Cardiac muscle cell (in vitro differentiated cells and primary cell): ENCODE data around the gene COMMD10. TPM values are rescaled to one million over a fixed set of nuclear protein-coding genes. Genes with fewer than 3 reads are reported as not detected.

Source experiments
- DNase-seq, 2 donors: peaks; one replicate each; pipeline versions ENCODE4 v3.0.0 to v3.0.0-alpha.2; 2010 to 2017; ENCODE audit warnings: low read depth in 1 of 2, low spot score in 1 of 2
- H3K27ac ChIP-seq: fragments of 200-600 bp; sonication (generic); 2 replicates; pipeline ENCODE4 v1.5.1; 2016
- H3K27me3 ChIP-seq: fragments of 200-600 bp; sonication (generic); 2 replicates; pipeline ENCODE4 v1.6.0; 2016; ENCODE audit warnings: control low read depth
- H3K36me3 ChIP-seq: fragments of 200-600 bp; sonication (generic); 2 replicates; pipeline ENCODE4 v1.5.1; 2016; ENCODE audit warnings: control low read depth
- H3K4me1 ChIP-seq: fragments of 200-600 bp; sonication (generic); 2 replicates; pipeline ENCODE4 v1.8.1; 2017; ENCODE audit warnings: low read depth, mild to moderate bottlenecking, mixed run types
- H3K4me3 ChIP-seq: fragments of 200-600 bp; sonication (generic); 2 replicates; pipeline ENCODE4 v1.5.1; 2016; ENCODE audit warnings: mild to moderate bottlenecking
- H3K9me3 ChIP-seq: fragments of 200-600 bp; sonication (generic); 2 replicates; pipeline ENCODE4 v1.5.1; 2017; ENCODE audit warnings: low read depth, mild to moderate bottlenecking, control low read depth
- polyA plus RNA-seq: library from polyadenylated mRNA; unstranded; fragments of >200 nt; fragmentation: Nextera tagmentation; extraction: Ambion mirVana; gene quantifications from 2 replicates; pipeline ENCODE4 v1.2.1, GENCODE V29; 2016
- total RNA-seq: library from RNA; depleted of rRNA; stranded (reverse); fragments of >200 nt; gene quantifications from 2 replicates; pipeline ENCODE4 v1.2.3, GENCODE V29; 2016
- TF ChIP-seq, protein P1 (sequence below): IDR thresholded peaks from 2 replicates; pipeline ENCODE4 v1.5.1; 2012; ENCODE audit warnings: low read depth, mild to moderate bottlenecking, low read length

The COMMD10 gene
- total and polyA plus RNA-seq, 2 experiments from 2014 or later = 23.4 to 58.8 TPM

DNA sequence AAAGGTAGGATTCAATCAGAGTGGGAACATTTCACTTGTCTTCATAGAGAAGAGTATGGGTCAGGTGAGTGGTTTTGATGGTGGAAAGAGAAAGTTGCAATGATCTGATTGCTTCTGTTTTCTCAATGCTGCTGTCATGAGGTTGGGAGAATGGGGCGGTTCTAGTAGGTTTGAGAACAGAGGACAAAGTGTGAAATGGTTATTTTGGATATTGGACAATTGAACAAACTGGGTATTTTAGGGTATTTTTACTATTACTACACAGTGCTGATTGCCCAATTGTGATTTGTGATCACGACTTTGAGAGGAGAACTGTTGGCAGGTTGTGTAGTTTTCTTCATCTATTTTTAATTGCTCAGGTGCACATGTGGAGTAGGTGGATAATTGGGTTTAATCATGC is 60.2 kb downstream of the COMMD10 start:
- Histone ChIP-seq H3K4me1 (no peaks in the 10 kb centered on the region), H3K27ac (no peak overlapping the region), H3K36me3 (no peaks in the 10 kb centered on the region), H3K4me3 (no peak overlapping the region), H3K27me3 (no peaks in the 10 kb centered on the region), H3K9me3 (no peaks in the 10 kb centered on the region)
- TF ChIP-seq, protein P1, sequence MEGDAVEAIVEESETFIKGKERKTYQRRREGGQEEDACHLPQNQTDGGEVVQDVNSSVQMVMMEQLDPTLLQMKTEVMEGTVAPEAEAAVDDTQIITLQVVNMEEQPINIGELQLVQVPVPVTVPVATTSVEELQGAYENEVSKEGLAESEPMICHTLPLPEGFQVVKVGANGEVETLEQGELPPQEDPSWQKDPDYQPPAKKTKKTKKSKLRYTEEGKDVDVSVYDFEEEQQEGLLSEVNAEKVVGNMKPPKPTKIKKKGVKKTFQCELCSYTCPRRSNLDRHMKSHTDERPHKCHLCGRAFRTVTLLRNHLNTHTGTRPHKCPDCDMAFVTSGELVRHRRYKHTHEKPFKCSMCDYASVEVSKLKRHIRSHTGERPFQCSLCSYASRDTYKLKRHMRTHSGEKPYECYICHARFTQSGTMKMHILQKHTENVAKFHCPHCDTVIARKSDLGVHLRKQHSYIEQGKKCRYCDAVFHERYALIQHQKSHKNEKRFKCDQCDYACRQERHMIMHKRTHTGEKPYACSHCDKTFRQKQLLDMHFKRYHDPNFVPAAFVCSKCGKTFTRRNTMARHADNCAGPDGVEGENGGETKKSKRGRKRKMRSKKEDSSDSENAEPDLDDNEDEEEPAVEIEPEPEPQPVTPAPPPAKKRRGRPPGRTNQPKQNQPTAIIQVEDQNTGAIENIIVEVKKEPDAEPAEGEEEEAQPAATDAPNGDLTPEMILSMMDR = no peak
- DNase-seq = no peak

DNA sequence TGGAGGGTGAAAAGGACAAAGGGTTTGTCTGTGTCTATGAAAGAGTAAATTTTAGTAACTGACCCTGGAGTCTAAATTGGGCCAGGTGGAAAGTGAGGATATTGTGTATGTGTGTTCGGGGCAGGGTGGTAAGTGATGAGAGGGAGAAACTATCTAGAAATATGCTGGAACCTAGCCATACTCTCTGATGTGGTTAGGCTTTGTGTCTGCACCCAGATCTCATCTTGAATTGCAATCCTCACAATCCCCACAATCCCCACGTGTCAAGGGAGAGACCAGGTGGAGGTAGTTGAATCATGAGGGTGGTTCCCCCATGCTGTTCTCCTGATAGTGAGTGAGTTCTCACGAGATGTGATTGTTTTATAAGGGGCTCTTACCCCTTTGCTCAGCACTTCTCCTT is 60.6 kb downstream of the COMMD10 start:
- no peak for DNase-seq
- H3K4me3 ChIP-seq = no peak overlapping the region

DNA sequence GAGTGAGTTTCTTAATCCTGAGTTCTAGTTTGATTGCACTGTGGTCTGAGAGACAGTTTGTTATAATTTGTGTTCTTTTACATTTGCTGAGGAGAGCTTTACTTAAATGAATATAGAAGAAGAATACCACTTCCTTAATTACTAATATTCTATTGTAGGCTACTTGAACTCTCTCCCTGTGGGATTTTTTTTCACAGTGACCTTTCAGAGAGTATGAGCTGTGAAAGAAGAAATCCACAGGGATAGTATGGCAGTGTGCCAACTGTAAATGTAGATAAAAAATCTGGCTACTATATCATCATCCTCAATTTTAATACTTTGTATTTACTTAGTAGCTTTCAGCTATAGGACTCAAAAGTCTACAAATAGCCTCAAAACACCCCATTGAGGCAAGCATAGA is 67.3 kb downstream of the COMMD10 start:
- no peaks in the 10 kb centered on the region for H3K9me3 ChIP-seq
- no peaks in the 10 kb centered on the region for H3K4me1 ChIP-seq
- peak in 1 of 2 donors; percentile 30 for DNase-seq
- no peaks in the 10 kb centered on the region for H3K36me3 ChIP-seq
- H3K27me3 ChIP-seq = no peaks in the 10 kb centered on the region
- no peak overlapping the region for H3K27ac ChIP-seq
- TF ChIP-seq, protein P1 = no peak
- no peak overlapping the region for H3K4me3 ChIP-seq

More for the DNA sequence above, 60.6 kb downstream of the COMMD10 start:
- TF ChIP-seq, protein P1 = no peak
- Histone ChIP-seq H3K36me3 (no peaks in the 10 kb centered on the region), H3K9me3 (no peaks in the 10 kb centered on the region), H3K4me1 (no peaks in the 10 kb centered on the region), H3K27ac (no peak overlapping the region), H3K27me3 (no peaks in the 10 kb centered on the region)

DNA sequence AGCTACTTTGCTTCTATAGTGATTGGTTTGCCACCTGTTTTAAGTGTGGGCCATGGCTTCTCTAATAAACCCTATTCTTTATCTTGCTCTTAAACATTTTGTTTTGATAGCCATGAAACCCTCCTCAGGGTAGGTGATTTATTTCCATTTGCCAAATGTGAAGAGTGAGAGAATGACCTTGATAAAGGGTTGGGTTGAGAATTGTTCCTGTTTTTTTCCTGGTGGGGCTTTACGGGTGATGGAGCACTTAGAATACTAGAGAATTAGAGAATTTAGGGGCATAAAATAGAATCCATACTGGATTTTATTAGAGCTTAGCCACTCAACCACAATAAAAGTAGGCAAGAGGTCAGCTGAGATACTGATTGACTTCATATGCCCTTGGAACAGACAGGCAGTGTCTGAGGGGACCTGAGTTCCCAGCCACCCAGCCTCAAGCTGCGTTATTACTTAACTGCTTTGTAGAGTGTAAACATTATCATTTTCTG is 68.9 kb downstream of the COMMD10 start:
- no peak overlapping the region for H3K27ac ChIP-seq

DNA sequence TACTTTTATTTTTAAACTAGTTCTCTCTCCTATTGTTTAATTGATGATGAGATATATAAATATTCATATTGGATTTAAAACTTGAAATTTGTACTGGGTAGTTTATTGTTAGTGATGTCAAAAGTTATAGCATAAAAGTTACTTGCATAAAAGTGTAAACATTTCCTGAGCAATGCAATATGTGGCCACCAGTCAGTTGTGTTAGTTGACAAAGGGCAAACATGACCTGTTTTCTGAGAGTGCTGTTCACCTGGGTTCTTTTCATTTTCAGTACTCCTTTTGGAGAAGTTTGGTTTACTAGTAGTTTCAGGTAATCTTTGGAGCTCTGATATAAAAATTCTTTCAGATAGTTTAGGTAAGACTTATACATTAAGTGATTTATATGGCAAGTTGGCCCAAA is 69.4 kb downstream of the COMMD10 start:
- TF ChIP-seq, protein P1 = no peak
- H3K27me3 ChIP-seq = no peaks in the 10 kb centered on the region
- no peaks in the 10 kb centered on the region for H3K9me3 ChIP-seq
- H3K4me1 ChIP-seq = no peaks in the 10 kb centered on the region
- H3K4me3 ChIP-seq = no peak overlapping the region
- no peak overlapping the region for H3K27ac ChIP-seq
- DNase-seq = no peak
- H3K36me3 ChIP-seq = no peaks in the 10 kb centered on the region

More for the DNA sequence above, 68.9 kb downstream of the COMMD10 start:
- Histone ChIP-seq H3K4me3 (no peak overlapping the region), H3K36me3 (no peaks in the 10 kb centered on the region), H3K4me1 (no peaks in the 10 kb centered on the region), H3K9me3 (no peaks in the 10 kb centered on the region), H3K27me3 (no peaks in the 10 kb centered on the region)
- DNase-seq = no peak
- TF ChIP-seq, protein P1 = no peak

DNA sequence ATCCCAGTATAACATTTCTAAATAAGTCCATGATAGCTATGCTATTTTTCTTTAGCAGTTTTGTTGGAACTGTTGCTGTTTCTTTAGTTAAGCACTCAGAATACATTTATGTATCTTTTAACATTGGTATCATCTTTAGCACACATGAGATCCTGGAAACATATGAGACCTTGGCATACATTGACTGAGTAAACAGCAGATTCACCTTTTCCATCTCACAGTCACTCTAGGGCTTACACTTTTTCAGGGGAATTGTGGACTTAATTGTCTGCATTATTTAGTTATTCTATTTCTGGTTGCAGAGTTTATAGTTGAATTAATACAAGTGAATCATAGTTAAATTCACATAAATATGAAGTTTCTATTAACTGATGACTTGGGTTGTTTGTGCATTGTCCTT is 70.1 kb downstream of the COMMD10 start:
- Histone ChIP-seq H3K27ac (no peak overlapping the region), H3K4me1 (no peaks in the 10 kb centered on the region), H3K27me3 (no peaks in the 10 kb centered on the region), H3K36me3 (no peaks in the 10 kb centered on the region), H3K4me3 (no peak overlapping the region), H3K9me3 (no peaks in the 10 kb centered on the region)
- TF ChIP-seq, protein P1 = no peak
- DNase-seq = no peak
